ENCODE data around the gene FOXK2. TPM values are rescaled to one million over a fixed set of nuclear protein-coding genes. Genes with fewer than 3 reads are reported as not detected.

The FOXK2 gene
- total RNA-seq, 1 experiment from 2014 or later, result 104 TPM

GRCh38 chr17:82564241-82564640, 44.7 kb downstream of the FOXK2 start:
- peaks cover 12% of the 10 kb centered on the region for H3K4me1 Mint-ChIP-seq (ENCODE audit: insufficient read depth, unreplicated experiment)
- DNase-seq (ENCODE audit: unreplicated experiment), result no peak
- H3K27me3 Mint-ChIP-seq (ENCODE audit: insufficient read depth, unreplicated experiment), result no peaks in the 10 kb centered on the region
- peaks cover 47% of the 10 kb centered on the region for H3K36me3 Mint-ChIP-seq (ENCODE audit: insufficient read depth, unreplicated experiment)
- H3K9me3 Mint-ChIP-seq (ENCODE audit: unreplicated experiment), result no peaks in the 10 kb centered on the region
- TF ChIP-seq CTCF (IDR thresholded peaks at IDR 0.05; ENCODE audit: unreplicated experiment), result no peak
- intact Hi-C loops (cut with micrococcal nuclease), result no loop called here
- CTCF ChIA-PET, result interaction anchor here (0.7 kb wide), 2 partner anchors 139 to 154 kb away, joined by 3 to 5 read pairs; no protein-coding TSS in a partner anchor
- POLR2A ChIA-PET, result no interaction called here
- no TSS peak for BruUV-seq (replicated peaks)
- H3K4me3 Mint-ChIP-seq (ENCODE audit: unreplicated experiment), result no peak overlapping the region
- no peak overlapping the region for H3K27ac Mint-ChIP-seq (ENCODE audit: low read depth, unreplicated experiment)

- ChIA-PET POLR2A (no interaction called here), CTCF (no interaction called here)
- TF ChIP-seq CTCF (IDR thresholded peaks at IDR 0.05; ENCODE audit: unreplicated experiment), result no peak
- DNase-seq (ENCODE audit: unreplicated experiment), result no peak
- H3K4me1 Mint-ChIP-seq (ENCODE audit: insufficient read depth, unreplicated experiment), result peaks cover 11% of the 10 kb centered on the region
- H3K27ac Mint-ChIP-seq (ENCODE audit: low read depth, unreplicated experiment), result no peak overlapping the region
- intact Hi-C loops (cut with micrococcal nuclease), result no loop called here
- H3K36me3 Mint-ChIP-seq (ENCODE audit: insufficient read depth, unreplicated experiment), result peaks cover 60% of the 10 kb centered on the region
- no peaks in the 10 kb centered on the region for H3K9me3 Mint-ChIP-seq (ENCODE audit: unreplicated experiment)
- no peaks in the 10 kb centered on the region for H3K27me3 Mint-ChIP-seq (ENCODE audit: insufficient read depth, unreplicated experiment)
- TSS peak; percentile 32 for BruUV-seq (replicated peaks)
- H3K4me3 Mint-ChIP-seq (ENCODE audit: unreplicated experiment), result no peak overlapping the region
Measured at GRCh38 chr17:82565551-82565950, 46.0 kb downstream of the FOXK2 start.

- BruUV-seq (replicated peaks), result no TSS peak
- Mint-ChIP-seq H3K9me3 (ENCODE audit: unreplicated experiment) (no peaks in the 10 kb centered on the region), H3K4me1 (ENCODE audit: insufficient read depth, unreplicated experiment) (peaks cover 3% of the 10 kb centered on the region), H3K4me3 (ENCODE audit: unreplicated experiment) (no peak overlapping the region), H3K27me3 (ENCODE audit: insufficient read depth, unreplicated experiment) (no peaks in the 10 kb centered on the region), H3K27ac (ENCODE audit: low read depth, unreplicated experiment) (no peak overlapping the region), H3K36me3 (ENCODE audit: insufficient read depth, unreplicated experiment) (peaks cover 68% of the 10 kb centered on the region)
- TF ChIP-seq CTCF (IDR thresholded peaks at IDR 0.05; ENCODE audit: unreplicated experiment), result no peak
- intact Hi-C loops (cut with micrococcal nuclease), result no loop called here
- POLR2A ChIA-PET, result no interaction called here
- CTCF ChIA-PET, result interaction anchor here (0.9 kb wide), 1 partner anchor 12 kb away, joined by 5 read pairs; no protein-coding TSS in a partner anchor
- no peak for DNase-seq (ENCODE audit: unreplicated experiment)
Measured at GRCh38 chr17:82566129-82566960, 46.8 kb downstream of the FOXK2 start.

- no peak overlapping the region for H3K27ac Mint-ChIP-seq (ENCODE audit: low read depth, unreplicated experiment)
- TF ChIP-seq CTCF (IDR thresholded peaks at IDR 0.05; ENCODE audit: unreplicated experiment), result no peak
- no peaks in the 10 kb centered on the region for H3K27me3 Mint-ChIP-seq (ENCODE audit: insufficient read depth, unreplicated experiment)
- no peaks in the 10 kb centered on the region for H3K4me1 Mint-ChIP-seq (ENCODE audit: insufficient read depth, unreplicated experiment)
- no TSS peak for BruUV-seq (replicated peaks)
- H3K4me3 Mint-ChIP-seq (ENCODE audit: unreplicated experiment), result no peak overlapping the region
- ChIA-PET POLR2A (interaction anchor here (0.6 kb wide), 1 partner anchor 72 kb away, joined by 3 read pairs; no protein-coding TSS in a partner anchor), CTCF (interaction anchor here (0.6 to 0.9 kb wide), 2 partner anchors 13 to 19 kb away, joined by 4 to 5 read pairs; no protein-coding TSS in a partner anchor)
- no peak for DNase-seq (ENCODE audit: unreplicated experiment)
- intact Hi-C loops (cut with micrococcal nuclease), result no loop called here
- H3K9me3 Mint-ChIP-seq (ENCODE audit: unreplicated experiment), result no peaks in the 10 kb centered on the region
- H3K36me3 Mint-ChIP-seq (ENCODE audit: insufficient read depth, unreplicated experiment), result peaks cover 78% of the 10 kb centered on the region
Measured at GRCh38 chr17:82567286-82567685, 47.8 kb downstream of the FOXK2 start.
